Right ventricle myocardium inferior (tissue), 1 donor: ENCODE results near the gene ANKRD22. TPM values are rescaled to one million over a fixed set of nuclear protein-coding genes. Genes with fewer than 3 reads are reported as not detected.
A peak's percentile ranks its signal among the peaks of the same experiment; 100 is the strongest.
"Not testable (repeated sequence)": the region's sequence is repeated elsewhere in the genome, so short reads cannot be mapped to it uniquely, and the experiment has no call there.

Experiments used
- ATAC-seq: fragments of 200-7000 bp; cut with Tn5 transposase; one replicate; pipeline ENCODE4 v1.9.1; 2020; ENCODE audit warnings: mild to moderate bottlenecking, moderate library complexity
- DNase-seq: peaks from one replicate; pipeline ENCODE4 v3.0.0; 2021; ENCODE audit errors: missing footprints
- intact Hi-C: fragments of 100-400 bp; cut with DNase I; formaldehyde crosslinking; loops from one replicate; pipeline ENCODE4 v1.11.0; 2022
- long read RNA-seq: library from polyadenylated mRNA; unstranded; transcript quantifications from one replicate; pipeline ENCODE4 v2.0.0, GENCODE V29; 2021
- total RNA-seq: library from RNA; stranded (reverse); fragmentation: NEBNext Ultra II Directional; extraction: Animal tissue kit (Norgen Biotek cat#: 25700); gene quantifications from one replicate; pipeline ENCODE4 v1.2.1, GENCODE V29; 2021
- donor health status: DM: no; HTN: yes; CAD: no; lungs with severe emphysema.

The ANKRD22 gene
- total RNA-seq = not detected
- long read RNA-seq = 0 reads

DNA sequence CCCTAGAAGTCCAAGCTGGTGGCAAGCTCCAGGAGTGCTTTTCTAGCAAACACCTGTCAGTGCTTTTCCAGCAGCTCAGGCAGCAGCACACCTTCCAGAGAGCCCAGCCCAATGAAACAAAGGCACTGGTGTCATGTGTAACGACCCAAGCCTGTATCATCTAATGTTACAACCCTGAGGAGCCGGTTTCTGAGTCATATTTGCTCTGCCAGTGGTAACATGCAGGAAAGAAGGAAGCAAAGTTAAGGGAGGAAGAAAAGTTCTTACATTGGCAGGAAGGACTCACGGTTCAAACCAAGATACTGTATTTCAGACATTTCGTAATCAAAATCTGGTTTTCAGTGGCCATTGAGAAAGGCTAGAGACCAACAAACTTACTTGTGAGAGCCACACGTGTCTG lies at the start of gene ANKRD22:
ANKRD22 (minus strand) TSS at position 139 of the 400 bp plus-strand sequence. CDS start 237 bp downstream, outside the sequence.
- ATAC-seq (peak; percentile 71), DNase-seq (peak; percentile 45)
- intact Hi-C loops = no loop called here

GRCh38 chr10:88899886-88900285 lies 48.2 kb upstream of the ANKRD22 start:
- DNase-seq = no peak
- intact Hi-C loops = no loop called here
- ATAC-seq = no peak

DNA sequence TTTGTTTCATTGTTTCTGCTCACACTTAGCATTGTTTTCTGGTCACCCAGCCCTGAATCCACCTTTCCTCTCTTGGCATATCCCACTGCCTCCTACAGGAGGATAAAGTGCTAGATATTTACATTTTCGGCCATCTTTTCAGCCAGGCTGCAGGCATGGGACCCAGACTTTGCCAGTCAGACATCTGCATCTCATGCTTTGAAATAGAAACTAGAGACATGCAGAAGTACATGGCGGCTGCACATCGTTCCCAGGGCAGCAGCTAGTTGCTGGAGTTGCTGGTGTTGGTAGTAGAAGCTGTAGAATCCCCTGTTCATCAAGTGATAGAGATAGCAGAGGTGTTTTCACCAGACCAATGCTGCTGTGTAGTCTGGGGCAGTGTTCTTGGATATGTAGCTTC lies 47.1 kb upstream of the ANKRD22 start:
- ATAC-seq (no peak), DNase-seq (no peak)
- intact Hi-C loops = no loop called here

GRCh38 chr10:88896994-88897853 lies 45.6 kb upstream of the ANKRD22 start:
- intact Hi-C loops = no loop called here
- ATAC-seq (peak; percentile 27), DNase-seq (peak; percentile 41)

- intact Hi-C loops = no loop called here
Observed at GRCh38 chr10:88896372-88896993, 44.8 kb upstream of the ANKRD22 start.

DNA sequence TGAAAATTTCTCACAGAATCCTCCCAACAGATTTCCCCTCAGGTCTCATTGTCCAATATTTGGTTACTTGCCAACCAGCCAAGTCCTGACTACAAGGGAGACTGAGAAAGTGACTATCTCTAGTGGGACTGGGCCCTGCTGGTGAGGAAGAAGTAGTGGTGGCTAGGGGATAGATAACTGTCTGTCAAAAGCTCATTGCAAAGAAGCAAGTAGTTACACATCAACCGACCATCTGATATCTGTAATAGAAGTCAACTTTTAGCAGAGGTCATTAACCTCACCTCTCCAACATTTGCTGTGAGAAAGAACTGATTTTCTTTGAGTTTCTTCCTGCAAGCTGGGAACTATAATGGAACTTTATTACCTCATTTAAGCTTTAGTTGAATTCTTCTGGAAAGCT lies 43.6 kb upstream of the ANKRD22 start:
- ATAC-seq = no peak

More at GRCh38 chr10:88896372-88896993, 44.8 kb upstream of the ANKRD22 start:
- DNase-seq = no peak
- peak; percentile 15 for ATAC-seq

GRCh38 chr10:88893611-88894010 lies 42.0 kb upstream of the ANKRD22 start:
- ATAC-seq (no peak), DNase-seq (no peak)
- intact Hi-C loops = no loop called here

More for the DNA sequence above, 43.6 kb upstream of the ANKRD22 start:
- DNase-seq = no peak
- intact Hi-C loops = no loop called here

GRCh38 chr10:88892222-88892967 lies 40.8 kb upstream of the ANKRD22 start:
- intact Hi-C loops = no loop called here
- DNase-seq = no peak

GRCh38 chr10:88890681-88891381 lies 39.2 kb upstream of the ANKRD22 start:
- no peak for ATAC-seq
- intact Hi-C loops = no loop called here
- DNase-seq = no peak

More at GRCh38 chr10:88892222-88892967, 40.8 kb upstream of the ANKRD22 start:
- no peak for ATAC-seq

DNA sequence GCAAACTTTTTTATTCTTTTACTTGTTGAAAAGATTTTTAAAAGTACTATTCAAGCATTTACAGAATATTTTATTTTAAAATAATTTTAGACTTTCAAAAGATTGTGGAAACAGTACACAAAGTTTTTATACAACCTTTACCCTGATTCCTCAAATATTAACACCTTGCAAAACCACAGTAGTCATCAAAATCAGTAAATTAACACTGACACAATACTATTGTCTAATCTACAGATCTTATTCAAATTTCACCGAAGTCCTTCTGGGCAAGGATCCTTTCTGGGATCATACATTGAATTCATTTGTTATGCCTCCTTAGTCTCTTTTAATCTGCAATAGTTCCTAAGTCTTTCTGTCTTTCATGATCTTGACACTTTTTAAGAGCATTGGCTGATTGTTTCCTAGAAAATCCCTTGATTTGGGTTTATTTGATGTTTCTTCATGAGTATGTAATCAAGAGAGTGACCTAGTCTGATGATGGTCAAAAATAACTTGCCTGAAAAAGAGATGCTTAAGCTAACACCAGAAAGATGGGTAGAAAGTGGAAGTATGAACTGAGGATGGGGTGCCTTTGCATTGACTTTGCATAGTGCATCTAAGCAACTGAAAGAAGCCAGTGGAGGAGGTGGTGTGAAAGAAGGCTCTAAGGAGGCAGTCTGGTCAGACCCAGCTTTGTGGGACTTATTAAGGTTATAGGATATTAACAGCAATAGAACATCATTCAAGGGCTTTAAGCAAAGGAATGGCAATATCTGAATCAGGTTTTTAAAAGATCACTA lies 38.1 kb upstream of the ANKRD22 start:
- ATAC-seq (no peak), DNase-seq (no peak)
- intact Hi-C loops = no loop called here

DNA sequence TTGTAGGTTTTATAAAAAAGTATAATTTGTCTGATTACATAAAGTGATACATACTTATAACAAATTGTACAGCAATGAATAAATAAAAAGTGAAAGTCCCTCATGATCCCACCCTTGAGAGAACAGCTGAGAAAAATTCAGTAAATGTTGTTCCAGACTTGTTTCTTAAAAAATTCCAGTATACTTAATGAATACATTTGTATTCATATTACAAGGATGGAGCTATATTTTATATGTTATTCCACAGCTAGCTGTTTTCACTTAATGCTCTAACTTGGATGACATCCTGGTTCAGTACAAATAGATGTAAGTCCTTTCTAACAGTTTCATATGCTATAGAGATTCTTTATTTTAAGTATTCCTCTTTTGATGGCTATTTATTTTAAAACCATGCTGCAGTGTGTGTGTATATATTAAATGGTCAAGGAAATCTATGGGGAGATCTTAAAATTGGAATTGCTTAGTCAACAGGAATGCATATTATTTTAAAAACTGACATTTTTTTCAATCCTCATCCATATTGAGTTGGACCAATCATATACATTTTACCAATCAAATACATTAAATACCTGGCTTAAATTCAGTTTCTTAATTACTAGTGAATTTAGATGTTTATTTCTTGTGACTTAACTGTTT lies 37.3 kb upstream of the ANKRD22 start:
- intact Hi-C loops = no loop called here
- no peak for DNase-seq
- no peak for ATAC-seq

DNA sequence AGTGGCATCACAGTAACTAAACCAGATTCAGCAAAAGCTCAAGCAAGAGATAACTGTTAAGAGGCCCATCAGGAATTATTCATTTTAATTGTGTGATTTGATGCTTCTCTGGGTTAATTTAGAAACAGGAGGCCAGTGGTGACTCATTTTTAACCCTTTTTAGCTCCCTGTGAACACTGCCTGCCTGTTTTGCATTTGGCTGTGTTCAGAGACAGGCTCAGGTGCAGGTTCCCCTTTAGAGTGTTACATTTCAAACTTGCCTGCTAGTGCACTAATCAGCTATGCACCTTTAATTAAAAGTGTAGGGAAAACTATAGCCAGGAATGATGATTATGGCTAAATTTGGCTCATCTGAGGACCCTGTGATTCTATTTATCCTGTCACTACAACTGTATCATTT lies 34.9 kb upstream of the ANKRD22 start:
- intact Hi-C loops = no loop called here
- ATAC-seq (no peak), DNase-seq (no peak)

DNA sequence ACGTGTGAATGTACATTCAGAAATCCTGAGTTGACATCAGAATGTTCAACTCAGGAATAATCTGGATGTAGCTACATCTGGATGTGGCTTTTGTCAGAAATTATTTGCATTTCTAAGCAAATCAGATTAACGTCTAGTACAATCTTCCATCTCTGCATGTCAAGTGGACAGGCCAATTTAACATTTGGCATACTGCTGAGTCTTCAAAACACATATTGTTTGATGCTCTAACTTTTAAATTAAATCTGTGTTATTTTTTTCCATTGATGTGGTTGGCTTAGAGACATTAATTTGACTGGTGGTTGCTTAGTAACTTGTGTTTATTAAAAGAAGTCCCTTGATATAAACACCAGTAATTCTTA lies 31.8 kb upstream of the ANKRD22 start:
- no peak for ATAC-seq
- intact Hi-C loops = loop anchor here (2.0 to 5.0 kb wide), 3 partner anchors 43 to 104 kb away; no protein-coding TSS in a partner anchor

GRCh38 chr10:88882646-88883447 lies 31.2 kb upstream of the ANKRD22 start:
- not testable (repeated sequence) for DNase-seq, ATAC-seq
- intact Hi-C loops = loop anchor here (2.0 to 5.0 kb wide), 3 partner anchors 44 to 104 kb away; no protein-coding TSS in a partner anchor

More for the DNA sequence above, 31.8 kb upstream of the ANKRD22 start:
- DNase-seq = no peak

- ATAC-seq (no peak), DNase-seq (no peak)
- intact Hi-C loops = loop anchor here (2.0 to 5.0 kb wide), 3 partner anchors 45 to 105 kb away; no protein-coding TSS in a partner anchor
Observed at GRCh38 chr10:88881922-88882645, 30.4 kb upstream of the ANKRD22 start.

DNA sequence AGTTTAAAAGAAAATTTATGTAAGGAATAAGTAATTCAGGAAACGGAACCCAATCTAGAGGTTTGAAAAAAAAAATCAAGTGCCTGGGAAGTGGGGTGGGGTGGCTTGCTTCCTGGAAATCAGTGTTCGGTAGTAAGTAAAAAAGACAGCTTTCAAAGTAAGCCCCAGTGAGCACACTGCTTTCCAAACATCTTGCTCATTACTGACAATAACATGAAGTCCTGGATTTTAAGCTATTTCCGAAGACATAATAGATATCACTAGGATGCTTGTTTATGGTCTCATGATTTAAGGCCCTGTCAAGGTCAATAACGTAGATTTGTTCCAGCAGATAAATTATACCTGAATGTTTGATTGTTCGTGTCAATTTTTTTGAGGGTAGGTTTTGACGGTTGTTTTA lies 29.7 kb upstream of the ANKRD22 start:
- peak; percentile 8 for ATAC-seq
- intact Hi-C loops = loop anchor here (5.0 kb wide), 2 partner anchors 44 to 106 kb away; no protein-coding TSS in a partner anchor
- DNase-seq = no peak
